Raji (cell line): ENCODE measurements around the gene PPHLN1.

Experiments
- POLR2A ChIP-seq: IDR thresholded peaks from 2 replicates; pipeline ENCODE4 v1.6.1; 2011; ENCODE audit warnings: low read depth, low read length, control low read depth; ENCODE audit not compliant: insufficient read depth

Gene PPHLN1

GRCh38 chr12:42343721-42344120, 17.8 kb downstream of the PPHLN1 start:
- no peak for TF ChIP-seq POLR2A

GRCh38 chr12:42346403-42347002, 20.5 kb downstream of the PPHLN1 start:
- TF ChIP-seq POLR2A = no peak

- no peak for TF ChIP-seq POLR2A
Measured at GRCh38 chr12:42356344-42356743, 30.4 kb downstream of the PPHLN1 start.

GRCh38 chr12:42360747-42361403, 34.9 kb downstream of the PPHLN1 start:
- TF ChIP-seq POLR2A = no peak

- TF ChIP-seq POLR2A = no peak
Measured at GRCh38 chr12:42361909-42362646, 36.1 kb downstream of the PPHLN1 start.

GRCh38 chr12:42362647-42363260, 36.8 kb downstream of the PPHLN1 start:
- no peak for TF ChIP-seq POLR2A

GRCh38 chr12:42364692-42365091, 38.7 kb downstream of the PPHLN1 start:
- TF ChIP-seq POLR2A = no peak

GRCh38 chr12:42365486-42365885, 39.5 kb downstream of the PPHLN1 start:
- TF ChIP-seq POLR2A = no peak

- TF ChIP-seq POLR2A = no peak
Measured at GRCh38 chr12:42370013-42370412, 44.0 kb downstream of the PPHLN1 start.

GRCh38 chr12:42372154-42372791, 46.3 kb downstream of the PPHLN1 start:
- no peak for TF ChIP-seq POLR2A

- no peak for TF ChIP-seq POLR2A
Measured at GRCh38 chr12:42373669-42374068, 47.7 kb downstream of the PPHLN1 start.

- no peak for TF ChIP-seq POLR2A
Measured at GRCh38 chr12:42380733-42381132, 54.8 kb downstream of the PPHLN1 start.

GRCh38 chr12:42382013-42382696, 56.2 kb downstream of the PPHLN1 start:
- no peak for TF ChIP-seq POLR2A

- no peak for TF ChIP-seq POLR2A
Measured at GRCh38 chr12:42385326-42385841, 59.4 kb downstream of the PPHLN1 start.
